Measurements from ENCODE around the gene MTERF4.

The MTERF4 gene

GRCh38 chr2:241064802-241065354 lies 37.2 kb downstream of the MTERF4 start:
- no peak for DNase-seq
- in situ Hi-C loops (cut with HindIII; ENCODE audit: low pct_ligation_motif_present, low pct_unique_long_range_greater_than_20kb, low sequenced_read_pairs) = no loop called here

- in situ Hi-C loops (cut with HindIII; ENCODE audit: low pct_ligation_motif_present, low pct_unique_long_range_greater_than_20kb, low sequenced_read_pairs) = no loop called here
- peak; percentile 10 for DNase-seq
Measured at GRCh38 chr2:241064008-241064801, 37.9 kb downstream of the MTERF4 start.

GRCh38 chr2:241063587-241063986 lies 38.5 kb downstream of the MTERF4 start:
- in situ Hi-C loops (cut with HindIII; ENCODE audit: low pct_ligation_motif_present, low pct_unique_long_range_greater_than_20kb, low sequenced_read_pairs) = no loop called here
- no peak for DNase-seq

GRCh38 chr2:241063093-241063551 lies 39.0 kb downstream of the MTERF4 start:
- no peak for DNase-seq
- in situ Hi-C loops (cut with HindIII; ENCODE audit: low pct_ligation_motif_present, low pct_unique_long_range_greater_than_20kb, low sequenced_read_pairs) = no loop called here

- in situ Hi-C loops (cut with HindIII; ENCODE audit: low pct_ligation_motif_present, low pct_unique_long_range_greater_than_20kb, low sequenced_read_pairs) = no loop called here
- DNase-seq = no peak
Measured at GRCh38 chr2:241062389-241063092, 39.5 kb downstream of the MTERF4 start.

- in situ Hi-C loops (cut with HindIII; ENCODE audit: low pct_ligation_motif_present, low pct_unique_long_range_greater_than_20kb, low sequenced_read_pairs) = no loop called here
- DNase-seq = no peak
Measured at GRCh38 chr2:241061275-241061674, 40.8 kb downstream of the MTERF4 start.

GRCh38 chr2:241053576-241054251 lies 48.4 kb downstream of the MTERF4 start:
- no peak for DNase-seq
- in situ Hi-C loops (cut with HindIII; ENCODE audit: low pct_ligation_motif_present, low pct_unique_long_range_greater_than_20kb, low sequenced_read_pairs) = no loop called here

GRCh38 chr2:241052677-241053360 lies 49.3 kb downstream of the MTERF4 start:
- no peak for DNase-seq
- in situ Hi-C loops (cut with HindIII; ENCODE audit: low pct_ligation_motif_present, low pct_unique_long_range_greater_than_20kb, low sequenced_read_pairs) = no loop called here

GRCh38 chr2:241051578-241052487 lies 50.3 kb downstream of the MTERF4 start:
- in situ Hi-C loops (cut with HindIII; ENCODE audit: low pct_ligation_motif_present, low pct_unique_long_range_greater_than_20kb, low sequenced_read_pairs) = no loop called here
- DNase-seq = no peak

- in situ Hi-C loops (cut with HindIII; ENCODE audit: low pct_ligation_motif_present, low pct_unique_long_range_greater_than_20kb, low sequenced_read_pairs) = no loop called here
- DNase-seq = no peak
Measured at GRCh38 chr2:241050624-241051577, 51.2 kb downstream of the MTERF4 start.

- no peak for DNase-seq
- in situ Hi-C loops (cut with HindIII; ENCODE audit: low pct_ligation_motif_present, low pct_unique_long_range_greater_than_20kb, low sequenced_read_pairs) = no loop called here
Measured at GRCh38 chr2:241049739-241050623, 52.1 kb downstream of the MTERF4 start.

GRCh38 chr2:241048949-241049343 lies 53.1 kb downstream of the MTERF4 start:
- DNase-seq = no peak
- in situ Hi-C loops (cut with HindIII; ENCODE audit: low pct_ligation_motif_present, low pct_unique_long_range_greater_than_20kb, low sequenced_read_pairs) = no loop called here

- in situ Hi-C loops (cut with HindIII; ENCODE audit: low pct_ligation_motif_present, low pct_unique_long_range_greater_than_20kb, low sequenced_read_pairs) = no loop called here
- no peak for DNase-seq
Measured at GRCh38 chr2:241048149-241048948, 53.7 kb downstream of the MTERF4 start.

GRCh38 chr2:241047253-241048010 lies 54.7 kb downstream of the MTERF4 start:
- DNase-seq = no peak
- in situ Hi-C loops (cut with HindIII; ENCODE audit: low pct_ligation_motif_present, low pct_unique_long_range_greater_than_20kb, low sequenced_read_pairs) = no loop called here
